Measurements from ENCODE around the gene TFAP2C.

Gene TFAP2C

DNA sequence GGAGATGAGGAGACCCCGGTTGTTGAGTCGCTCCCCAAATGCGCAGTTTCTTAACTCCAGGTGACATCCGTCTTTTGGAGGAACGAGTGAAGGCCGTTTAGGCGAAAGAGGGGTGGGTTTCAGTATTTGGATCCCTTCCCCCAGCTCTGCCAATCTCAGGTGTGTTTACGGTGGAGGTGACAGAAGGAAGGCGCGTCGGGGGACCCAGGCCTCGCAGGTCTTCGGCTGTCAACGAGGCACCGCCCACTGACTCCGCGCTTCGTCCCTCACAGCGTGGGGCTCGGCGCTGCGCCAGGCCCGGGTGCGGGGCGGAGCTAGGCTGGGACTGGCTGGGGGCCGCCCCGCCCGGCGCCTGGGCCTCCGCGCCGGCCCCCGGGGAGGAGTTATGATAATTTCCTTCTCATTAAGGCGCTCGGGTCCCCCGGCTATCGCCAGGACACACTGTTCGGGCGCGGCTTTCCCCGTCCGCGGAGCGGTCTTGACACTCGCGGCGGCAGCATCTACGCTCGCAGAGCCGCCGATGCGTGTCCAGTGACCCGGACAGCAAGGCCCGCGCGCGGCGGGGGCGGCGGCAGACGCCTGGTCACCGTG lies at the start of gene TFAP2C:
Gene TFAP2C, plus strand, starts transcription at position 434 of the 591 bp plus-strand sequence. CDS start 239 bp downstream, outside the sequence.
- DNase-seq = peak; percentile 80

DNA sequence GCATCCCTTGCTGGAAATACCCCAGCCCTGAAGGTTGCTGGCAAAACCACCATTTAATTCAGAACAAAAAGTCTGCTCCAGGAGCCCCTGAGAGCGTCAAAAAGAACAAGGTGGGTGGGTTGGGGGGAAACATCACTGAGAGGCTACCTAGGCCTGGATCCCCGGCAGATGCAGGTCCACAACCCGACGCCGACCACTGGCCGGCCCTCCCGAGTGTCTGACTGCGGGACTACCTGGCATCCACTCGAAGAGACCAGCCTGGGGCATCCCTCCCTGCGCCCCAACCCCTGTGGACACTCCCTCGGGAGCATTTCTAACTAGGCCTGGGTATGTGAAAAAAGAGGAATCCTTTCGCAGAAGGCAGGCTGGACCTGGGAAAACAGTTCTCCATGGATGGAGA lies 48.9 kb upstream of the TFAP2C start:
- DNase-seq = no peak

DNA sequence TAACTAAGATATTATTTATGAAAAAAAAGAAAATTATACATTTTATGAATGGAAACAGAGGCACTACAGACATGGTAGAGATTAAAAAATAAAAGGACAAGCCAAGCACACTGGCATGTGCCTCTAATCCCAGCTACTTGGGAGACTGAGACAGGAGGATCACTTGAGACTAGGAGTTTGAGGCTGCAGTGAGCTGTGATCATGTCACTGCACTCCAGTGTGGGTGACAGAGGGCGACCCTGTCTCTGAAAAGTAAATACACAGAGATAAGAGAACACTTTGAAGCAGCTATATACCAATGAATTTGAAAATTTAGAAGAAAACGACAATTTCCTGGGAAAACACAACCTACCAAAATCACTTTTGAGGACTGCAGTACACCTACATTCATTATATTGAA lies 47.4 kb upstream of the TFAP2C start:
- DNase-seq = no peak

DNA sequence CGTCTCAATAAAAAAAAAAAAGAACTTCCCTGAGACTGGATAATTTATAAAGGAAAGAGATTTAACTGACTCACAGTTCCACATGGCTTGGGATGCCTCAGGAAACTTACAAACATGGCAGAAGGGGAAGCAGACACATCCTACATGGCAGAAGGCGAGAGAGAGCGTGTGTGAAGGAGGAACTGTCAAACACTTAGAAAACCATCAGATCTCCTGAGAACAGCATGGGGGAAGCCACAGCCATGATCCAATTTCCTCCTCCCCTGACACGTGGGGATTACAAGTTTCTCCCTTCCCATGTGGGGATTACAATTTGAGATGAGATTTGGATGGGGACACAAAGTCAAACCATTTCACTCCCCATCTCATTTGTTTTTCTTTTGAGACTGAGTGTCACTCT lies 46.6 kb upstream of the TFAP2C start:
- DNase-seq = no peak

DNA sequence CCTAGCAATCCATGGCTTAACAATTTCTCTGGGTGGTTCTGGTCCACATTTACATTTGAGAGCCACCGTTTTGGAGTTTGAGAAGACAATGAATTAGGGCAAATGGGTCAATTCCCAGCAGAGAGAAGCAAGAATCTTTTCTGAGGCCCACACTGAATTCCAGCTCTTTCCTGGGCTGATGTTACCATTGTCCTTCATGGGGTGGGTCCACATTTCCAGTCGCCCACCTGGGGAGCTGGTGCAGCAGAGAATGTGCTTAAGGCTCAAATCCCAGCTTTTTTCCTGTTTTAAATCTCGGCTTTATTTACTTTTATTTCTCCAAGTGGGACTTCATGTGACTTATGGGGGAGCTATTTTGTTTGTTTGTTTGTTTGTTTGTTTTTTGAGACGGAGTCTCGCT lies 44.2 kb upstream of the TFAP2C start:
- no peak for DNase-seq

DNA sequence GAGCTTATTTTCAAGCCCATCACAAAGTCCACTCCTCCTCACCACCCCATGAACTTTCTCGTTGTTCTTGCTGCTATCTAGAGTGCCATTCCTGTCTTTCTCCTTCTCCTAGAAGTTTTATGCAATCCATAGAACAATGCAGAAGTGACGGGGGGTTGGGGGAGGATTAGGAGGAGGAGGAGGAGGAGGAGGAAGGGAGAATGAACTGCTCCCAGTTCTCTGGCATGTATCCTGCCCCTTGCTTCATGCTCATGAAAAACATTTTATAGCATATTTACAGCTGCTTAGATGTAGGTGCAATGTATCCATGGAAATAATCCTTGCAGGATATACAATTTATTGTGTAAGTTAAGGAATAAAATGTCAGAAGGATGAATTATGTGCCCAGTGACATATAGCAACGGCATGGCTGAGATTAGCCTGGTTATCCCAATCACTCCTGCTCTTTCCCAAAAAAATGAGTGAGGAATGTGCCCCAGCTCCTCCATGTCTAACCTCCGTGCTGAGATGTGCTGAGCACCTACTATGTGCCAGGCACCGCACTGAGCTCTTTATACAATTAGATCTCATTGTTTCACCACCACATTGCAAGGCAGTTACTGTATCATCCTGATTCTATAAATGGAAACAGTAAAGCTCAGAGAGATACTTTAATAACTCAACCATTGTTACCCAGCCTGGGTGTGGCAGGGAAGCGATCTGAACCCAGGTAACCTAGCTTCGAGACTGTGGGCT lies 41.6 kb upstream of the TFAP2C start:
- no peak for DNase-seq

DNA sequence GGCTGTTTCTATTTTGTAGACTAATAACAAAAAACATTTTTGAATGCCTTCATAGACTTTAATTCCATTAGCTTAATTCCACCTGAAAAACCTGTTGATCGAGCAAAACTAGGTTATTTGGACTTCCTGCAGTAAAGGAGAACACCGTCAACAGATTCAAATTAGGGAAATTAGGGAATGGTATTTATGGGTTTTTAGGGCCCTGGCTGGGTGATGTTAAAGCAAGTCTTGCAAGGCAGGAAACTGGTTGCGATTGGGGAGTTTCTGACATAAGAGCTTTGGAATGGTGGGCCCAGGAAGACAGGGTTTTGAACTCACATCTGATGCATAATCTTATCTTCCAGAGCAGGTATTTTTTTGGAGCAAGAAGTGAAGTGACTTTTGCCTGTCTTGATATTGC lies 40.1 kb upstream of the TFAP2C start:
- no peak for DNase-seq

DNA sequence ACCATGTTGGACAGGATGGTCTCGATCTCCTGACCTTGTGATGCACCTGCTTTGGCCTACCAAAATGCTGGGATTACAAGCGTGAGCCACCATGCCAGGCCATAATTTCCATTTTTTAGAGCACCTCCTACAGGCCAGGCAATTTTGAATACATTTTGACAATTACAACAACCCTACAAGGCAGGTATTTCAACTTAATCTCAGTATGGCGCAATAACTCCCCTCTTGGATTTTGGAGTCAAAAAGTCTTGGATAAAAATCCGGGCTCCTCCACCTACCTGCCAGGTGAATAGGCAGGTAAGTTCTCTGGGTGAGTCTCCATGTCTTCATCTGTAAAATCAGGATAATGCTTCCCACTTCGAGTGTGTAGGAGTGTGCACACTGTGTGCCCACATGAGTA lies 39.5 kb upstream of the TFAP2C start:
- DNase-seq = no peak

DNA sequence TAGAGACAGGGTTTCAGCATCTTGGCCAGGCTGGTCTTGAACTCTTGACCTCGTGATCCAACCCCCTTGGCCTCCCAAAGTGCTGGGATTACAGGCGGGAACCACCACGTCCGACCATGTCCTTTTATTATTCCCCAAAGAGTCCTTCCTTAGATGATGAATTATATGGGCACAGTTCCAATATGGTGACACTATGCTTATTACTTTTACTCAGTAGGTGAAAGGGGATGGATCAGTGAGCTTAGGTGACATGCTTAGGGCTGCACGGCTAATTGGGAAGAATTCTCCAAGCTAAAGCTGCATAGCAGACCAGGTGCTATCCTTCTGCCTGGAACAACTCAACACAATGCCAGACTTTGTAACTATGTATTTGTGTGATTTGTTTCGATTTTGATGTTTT lies 38.2 kb upstream of the TFAP2C start:
- no peak for DNase-seq

DNA sequence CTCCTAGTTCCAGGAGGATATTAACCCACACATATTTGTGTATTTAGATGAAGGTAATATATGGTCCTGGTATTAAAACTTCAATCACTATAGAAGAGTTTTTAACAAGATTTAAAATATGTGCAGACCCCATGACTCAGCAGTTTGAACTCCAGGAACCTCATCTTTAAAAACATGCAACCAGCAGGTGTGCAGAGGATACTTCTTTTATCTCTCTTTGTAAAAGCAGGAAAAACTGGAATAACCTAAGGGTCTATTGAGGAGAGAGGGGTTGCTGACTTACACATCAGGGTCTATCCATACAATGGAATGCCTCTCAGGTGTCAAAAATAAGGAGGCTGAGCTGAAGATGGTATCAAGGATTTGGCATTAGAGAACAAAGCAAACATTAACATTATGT lies 36.9 kb upstream of the TFAP2C start:
- no peak for DNase-seq

DNA sequence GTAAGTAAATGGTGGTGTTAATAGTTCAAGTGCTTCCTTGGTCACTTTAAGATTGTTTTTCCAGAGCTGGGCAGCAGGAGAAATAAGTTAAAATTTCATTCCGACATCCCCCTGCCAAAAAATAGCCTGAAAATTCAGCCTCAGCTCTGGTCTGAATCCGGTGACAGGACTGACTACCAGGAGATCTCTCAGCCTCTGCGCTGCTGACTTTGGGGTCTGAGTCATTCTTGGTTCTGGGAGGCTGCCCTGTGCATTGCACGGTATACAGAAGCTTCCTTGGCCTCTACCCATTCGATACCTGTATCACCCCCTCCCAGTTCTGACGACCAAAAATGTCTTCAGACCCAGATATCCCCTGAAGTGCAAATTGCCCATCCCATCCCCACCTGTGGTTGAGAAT lies 36.3 kb upstream of the TFAP2C start:
- DNase-seq = no peak

DNA sequence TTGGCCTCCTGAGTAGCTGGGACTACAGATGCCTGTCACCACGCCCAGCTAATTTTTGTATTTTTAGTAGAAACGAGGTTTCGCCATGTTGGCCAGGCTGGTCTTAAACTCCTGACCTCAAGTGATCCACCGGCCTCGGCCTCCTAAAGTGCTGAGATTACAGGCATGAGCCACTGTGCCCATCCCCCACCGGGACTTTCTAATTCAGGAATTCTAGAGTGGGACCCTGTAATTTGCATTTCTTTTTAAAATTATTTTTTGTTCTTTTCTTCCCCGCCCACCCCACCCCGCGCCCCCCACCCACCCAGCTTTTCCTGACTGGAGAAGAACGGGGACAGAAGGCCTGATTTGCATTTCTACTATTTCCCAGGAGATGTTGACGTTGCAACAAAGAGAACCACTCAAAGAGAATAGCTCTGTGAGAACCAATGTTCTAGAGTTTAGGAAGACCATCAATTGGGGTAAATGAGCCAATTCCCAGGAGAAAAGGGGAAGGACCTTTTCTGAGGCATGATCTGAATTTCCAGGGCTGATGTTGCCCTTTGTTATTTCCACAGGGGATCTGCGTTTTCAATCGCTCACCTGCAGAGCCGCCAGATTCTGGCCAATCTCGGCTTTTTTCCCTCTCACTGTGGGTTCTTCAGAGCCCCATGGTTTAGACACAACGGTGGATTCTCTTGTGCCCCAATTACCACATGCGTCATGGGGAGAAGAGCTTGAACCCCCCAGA lies 33.2 kb upstream of the TFAP2C start:
- no peak for DNase-seq

DNA sequence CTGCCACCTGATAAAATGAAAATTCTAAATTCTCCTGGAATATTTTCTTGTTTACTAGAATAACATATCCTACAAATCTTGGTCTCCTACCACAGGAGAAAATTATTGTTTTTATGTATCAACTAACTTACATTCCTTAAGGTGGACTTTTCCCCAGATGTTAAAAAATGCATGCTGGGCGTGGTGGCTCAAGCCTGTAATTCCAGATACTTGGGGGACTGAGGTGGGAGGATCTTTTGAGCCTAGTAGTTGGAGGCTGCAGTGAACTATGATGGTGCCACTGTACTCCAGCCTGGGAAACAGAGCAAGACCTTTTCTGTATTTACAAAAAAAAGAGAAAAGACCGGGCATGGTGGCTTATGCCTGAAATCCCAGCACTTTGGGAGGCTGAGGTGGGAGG lies 27.9 kb upstream of the TFAP2C start:
- DNase-seq = no peak

DNA sequence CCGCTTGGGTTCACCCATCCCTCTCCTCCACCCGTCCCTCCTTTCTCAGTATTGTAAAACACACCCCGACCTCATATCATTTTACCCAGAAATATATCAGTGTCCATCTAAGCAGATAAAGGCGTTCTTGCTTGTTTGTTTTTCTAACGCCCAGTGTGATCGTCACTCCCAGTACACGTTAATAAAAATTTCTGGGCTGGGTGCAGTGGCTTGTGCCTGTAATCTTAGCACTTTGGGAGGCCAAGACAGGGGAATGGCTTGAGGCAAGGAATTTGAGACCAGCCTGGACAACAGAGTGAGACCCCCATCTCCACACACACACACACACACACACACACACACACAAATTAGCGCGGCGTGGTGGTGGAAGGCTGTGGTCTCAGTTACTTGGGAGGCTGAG lies 24.4 kb upstream of the TFAP2C start:
- no peak for DNase-seq

DNA sequence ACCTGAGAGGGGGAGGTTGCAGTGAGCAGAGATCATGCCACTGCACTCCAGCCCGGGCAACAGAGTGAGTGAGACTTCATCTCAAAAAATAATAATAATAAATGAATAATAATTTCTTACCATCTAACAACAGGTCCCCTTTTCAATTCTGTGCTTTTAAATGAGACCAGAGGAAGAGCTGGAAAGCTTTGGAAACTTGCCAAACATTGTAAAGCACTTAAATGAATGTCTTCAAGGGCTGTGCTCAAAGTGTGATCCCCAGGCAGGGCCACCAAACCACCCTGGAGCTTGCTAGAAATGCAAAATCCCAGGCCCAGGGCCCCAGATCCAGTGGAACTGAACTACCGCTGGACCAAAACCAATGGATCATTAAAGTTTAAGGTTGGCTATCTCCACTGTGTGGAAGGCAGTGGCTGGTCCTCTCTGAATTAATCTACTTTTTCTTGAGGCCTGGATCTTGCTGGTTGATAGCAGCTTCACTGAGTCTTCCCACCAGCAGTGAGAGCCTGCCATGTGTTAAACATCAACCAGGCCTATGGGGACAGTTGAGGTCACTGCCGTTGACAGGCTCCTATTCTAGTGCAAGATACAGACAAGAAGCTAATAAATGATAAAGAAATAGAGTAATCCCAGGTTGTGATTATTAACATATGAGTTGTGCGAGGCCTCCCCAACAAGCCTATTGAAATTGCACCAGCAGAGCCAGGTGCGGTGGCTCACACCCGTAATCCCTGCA lies 23.7 kb upstream of the TFAP2C start:
- DNase-seq = no peak

DNA sequence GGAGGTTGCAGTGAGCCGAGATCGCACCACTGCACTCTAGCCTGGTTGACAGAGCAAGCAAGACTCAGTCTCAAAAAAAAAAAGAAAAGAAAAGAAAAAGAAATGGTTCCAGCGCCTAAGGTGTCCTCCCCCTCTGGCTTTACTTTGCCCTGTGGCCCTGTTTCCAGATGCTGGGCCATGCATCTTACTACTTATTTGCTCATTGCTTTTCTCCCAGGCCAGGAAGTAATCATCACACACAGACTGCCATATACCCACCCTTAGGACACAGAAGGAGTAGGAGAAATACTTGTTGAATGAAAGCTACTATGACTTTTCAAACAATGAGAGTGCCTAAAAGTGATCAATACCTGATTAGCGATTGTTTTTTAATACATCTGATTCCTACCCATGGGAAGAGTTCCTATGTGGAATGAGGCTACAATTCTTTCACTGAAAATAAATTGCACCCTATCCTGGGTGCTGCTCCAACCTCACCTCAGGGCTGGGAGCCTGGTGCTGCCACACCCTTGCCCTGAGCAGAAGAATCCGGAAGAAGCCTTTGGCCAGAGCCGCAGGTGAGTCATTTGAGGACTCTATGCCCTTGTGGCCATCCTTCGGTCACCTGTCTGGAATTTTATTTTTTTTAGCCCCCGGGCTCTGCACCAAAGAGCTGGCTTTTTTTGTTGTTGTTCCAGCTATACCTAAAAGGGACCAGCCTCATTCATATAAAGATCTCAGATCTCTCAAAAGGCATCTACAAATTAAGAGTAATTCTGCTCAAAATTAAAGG lies 22.7 kb upstream of the TFAP2C start:
- DNase-seq = no peak

DNA sequence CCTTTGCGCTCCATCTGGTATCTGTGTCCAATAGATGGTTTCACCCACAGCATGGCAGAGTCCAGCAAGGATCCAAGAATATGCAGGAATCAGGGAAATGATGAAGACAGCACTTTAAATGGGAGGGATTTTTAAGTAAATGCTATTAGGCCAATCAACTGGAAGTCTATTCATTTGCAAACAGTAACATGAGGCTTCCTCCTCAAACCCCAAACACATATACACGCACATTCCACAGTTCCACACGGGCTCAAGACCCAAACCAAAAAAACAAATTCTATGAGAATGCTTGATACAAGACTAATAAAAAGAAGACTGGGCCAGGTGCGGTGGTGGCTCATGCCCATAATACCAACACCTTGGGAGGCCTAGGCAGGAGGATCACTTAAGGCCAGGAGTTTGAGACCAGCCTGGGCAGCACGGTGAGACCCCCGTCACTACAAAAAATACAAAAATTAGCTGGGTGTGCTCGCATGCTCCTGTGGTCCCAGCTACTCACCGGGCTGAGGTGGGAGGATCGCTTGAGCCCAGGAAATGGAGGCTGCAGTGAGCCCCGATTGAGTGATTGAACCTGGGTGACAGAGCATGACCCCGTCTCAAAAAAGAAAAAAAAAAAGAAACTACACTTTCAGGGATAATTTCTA lies 21.9 kb upstream of the TFAP2C start:
- no peak for DNase-seq

DNA sequence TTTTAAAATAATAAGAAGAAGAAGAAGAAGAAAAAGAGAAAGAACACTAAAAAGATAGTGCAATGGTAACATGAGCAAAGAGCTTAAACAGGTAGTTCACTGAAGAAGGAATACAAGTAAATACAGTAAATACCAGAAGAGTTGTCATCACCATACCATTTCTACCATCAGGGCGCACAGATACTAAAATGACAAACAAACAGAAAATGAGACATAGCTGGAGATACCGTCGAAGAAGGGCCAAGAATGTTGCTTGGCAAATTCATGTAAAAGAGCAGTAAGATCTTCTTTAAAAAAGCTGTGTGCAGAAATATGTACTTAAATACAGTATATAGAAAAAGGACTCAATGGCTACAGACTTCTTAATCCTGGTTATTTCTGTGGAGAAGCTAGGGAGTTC lies 20.7 kb upstream of the TFAP2C start:
- no peak for DNase-seq

DNA sequence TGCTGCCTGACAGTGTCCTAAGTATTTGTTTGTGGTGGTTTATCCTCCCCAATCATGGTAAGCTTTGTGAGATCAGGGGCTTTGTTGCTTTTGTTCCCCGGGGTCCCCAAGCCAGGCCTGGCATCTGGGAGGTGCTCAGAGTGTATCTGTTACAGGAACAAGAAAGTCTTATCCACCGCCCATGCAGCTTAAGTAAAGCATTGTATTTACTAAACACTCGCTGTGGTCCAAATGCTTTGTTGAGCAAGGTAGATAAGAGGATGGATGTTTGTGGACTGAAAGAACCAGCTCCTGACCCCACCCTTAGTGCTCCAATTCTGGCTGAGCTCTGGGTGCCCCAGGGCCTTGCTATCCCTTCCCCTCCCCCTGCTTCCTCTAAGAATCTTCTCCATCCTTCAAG lies 19.8 kb upstream of the TFAP2C start:
- no peak for DNase-seq

DNA sequence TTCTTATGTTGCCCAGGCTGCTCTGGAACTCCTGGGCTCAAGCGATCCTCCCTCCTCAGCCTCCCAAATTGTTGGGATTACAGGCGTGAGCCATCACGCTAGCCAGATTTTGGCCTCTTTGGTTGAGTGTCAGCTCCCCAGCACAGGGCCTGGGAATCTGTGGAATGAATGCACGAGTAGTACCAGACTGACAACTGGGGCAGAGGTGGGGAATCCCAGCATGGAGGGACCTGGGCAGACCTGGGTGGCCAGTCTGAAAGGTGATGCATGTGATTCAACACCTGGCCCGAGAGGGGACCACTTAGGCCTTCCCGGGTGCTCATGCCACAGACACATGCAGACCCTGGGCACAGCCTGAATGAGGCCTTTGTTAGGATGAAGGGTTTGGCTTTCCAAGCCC lies 19.0 kb upstream of the TFAP2C start:
- DNase-seq = no peak

DNA sequence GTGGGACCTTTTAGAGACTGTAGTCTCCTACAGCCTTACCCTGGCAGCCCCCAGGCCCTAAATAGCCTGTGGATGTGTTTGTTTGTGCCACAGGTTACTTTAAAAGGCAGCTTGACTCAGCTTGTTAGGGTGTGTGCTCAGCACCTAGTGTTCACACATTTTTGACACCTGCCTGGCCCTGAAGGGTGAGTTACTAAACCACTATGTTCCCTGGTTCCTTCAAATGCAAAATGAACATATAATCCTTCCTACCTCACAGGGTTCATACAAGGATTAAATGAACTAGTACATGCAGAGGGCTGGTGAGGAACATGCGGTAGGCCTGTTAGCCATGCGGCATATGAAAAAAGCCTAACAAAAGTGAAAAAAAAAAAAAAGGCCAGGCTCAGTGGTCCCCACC lies 14.9 kb upstream of the TFAP2C start:
- no peak for DNase-seq

DNA sequence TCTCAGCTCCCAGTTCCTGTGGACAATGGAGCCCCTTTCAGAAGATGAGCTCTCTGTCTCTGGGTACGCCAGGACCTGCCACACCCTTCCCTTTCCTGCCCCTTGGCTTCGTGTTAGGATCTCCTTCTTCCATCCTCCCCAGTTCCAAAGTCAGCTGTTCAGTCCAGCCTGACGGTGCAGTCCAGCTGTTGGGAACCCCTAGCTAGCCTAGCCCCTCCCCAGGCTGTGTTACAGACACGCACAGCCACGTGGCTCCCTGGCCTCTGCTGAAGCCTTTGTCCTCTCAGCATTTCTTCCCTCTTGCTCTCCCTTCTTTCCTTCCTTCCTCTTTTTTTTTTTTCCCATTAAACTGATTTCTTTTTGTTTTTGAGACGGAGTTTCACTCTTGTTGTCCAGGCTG lies 12.4 kb upstream of the TFAP2C start:
- DNase-seq = no peak

All from retina (tissue), 1 donor.